GM12865 (cell line): ENCODE measurements around the gene IFNAR1.

Experiments used
- DNase-seq: peaks from one replicate; pipeline ENCODE4 v3.0.0; 2010; ENCODE audit warnings: low read depth
- H3K4me3 ChIP-seq: 2 replicates; pipeline ENCODE4 v1.5.1; 2011; ENCODE audit warnings: mild to moderate bottlenecking, low read depth, low read length, control low read depth
- CTCF ChIP-seq: IDR thresholded peaks from 2 replicates; pipeline ENCODE4 v1.5.1; 2011; ENCODE audit warnings: low read length, control low read depth, low read depth, inconsistent platforms; ENCODE audit not compliant: insufficient read depth; ENCODE audit errors: missing control alignments

Gene IFNAR1

GRCh38 chr21:33327326-33327725 lies 2.6 kb downstream of the IFNAR1 start:
- no peak overlapping the region for H3K4me3 ChIP-seq
- no peak for DNase-seq
- no peak for TF ChIP-seq CTCF

- TF ChIP-seq CTCF, result no peak
- H3K4me3 ChIP-seq, result no peak overlapping the region
- no peak for DNase-seq
Measured at GRCh38 chr21:33327792-33328433, 3.1 kb downstream of the IFNAR1 start.

- TF ChIP-seq CTCF, result no peak
- no peak overlapping the region for H3K4me3 ChIP-seq
- DNase-seq, result peak; percentile 26
Measured at GRCh38 chr21:33330726-33331125, 6.0 kb downstream of the IFNAR1 start.

- no peak for TF ChIP-seq CTCF
- no peak overlapping the region for H3K4me3 ChIP-seq
- DNase-seq, result peak; percentile 86
Measured at GRCh38 chr21:33332143-33332542, 7.4 kb downstream of the IFNAR1 start.

GRCh38 chr21:33334191-33334590 lies 9.4 kb downstream of the IFNAR1 start:
- no peak for DNase-seq
- TF ChIP-seq CTCF, result no peak
- no peak overlapping the region for H3K4me3 ChIP-seq

GRCh38 chr21:33334824-33335223 lies 10.1 kb downstream of the IFNAR1 start:
- TF ChIP-seq CTCF, result no peak
- H3K4me3 ChIP-seq, result no peak overlapping the region
- DNase-seq, result no peak

- no peak for TF ChIP-seq CTCF
- DNase-seq, result no peak
Measured at GRCh38 chr21:33339135-33339534, 14.4 kb downstream of the IFNAR1 start.

More at GRCh38 chr21:33339135-33339534, 14.4 kb downstream of the IFNAR1 start:
- H3K4me3 ChIP-seq, result no peak overlapping the region
